Ovary (tissue), 3 donors: ENCODE results near the gene CFAP97D2.

Experiments
- CTCF ChIP-seq, 3 donors: fragments of 450-650 bp in 2 of 3; fragments of 200-600 bp in 1 of 3; IDR thresholded peaks; one replicate each; pipeline versions ENCODE4 v1.5.1 to v1.8.0; 2016 to 2022; ENCODE audit warnings: antibody characterized with exemption in 3 of 3, mild to moderate bottlenecking in 1 of 3
- EP300 ChIP-seq: sonication (generic); formaldehyde crosslinking; IDR thresholded peaks from one replicate; pipeline ENCODE4 v1.6.1; 2017; ENCODE audit warnings: antibody characterized with exemption
- donor health status: DM: no; HTN: no; CAD: no.

GRCh38 chr13:114174529-114174961 lies 4.5 kb upstream of the CFAP97D2 start:
- TF ChIP-seq CTCF (IDR thresholded peaks at IDR 0.05) (no peak), EP300 (no peak)
